ENCODE data around the gene TEX261. TPM values are rescaled to one million over a fixed set of nuclear protein-coding genes. Genes with fewer than 3 reads are reported as not detected.
A peak's percentile ranks its signal among the peaks of the same experiment; 100 is the strongest.

The TEX261 gene
- total RNA-seq, 2 experiments from 2014 or later = 34.5 to 45.8 TPM

- H3K36me3 ChIP-seq (ENCODE audit: insufficient read depth, low read length) = no peaks in the 10 kb centered on the region
- no peaks in the 10 kb centered on the region for H3K79me2 ChIP-seq (ENCODE audit: insufficient read depth, low read depth, low read length)
- TF ChIP-seq EZH2phosphoT487 (IDR thresholded peaks at IDR 0.05; ENCODE audit: borderline replicate concordance, low read depth, low read length) (no peak), CTCF (conservative IDR thresholded peaks at IDR 0.05; ENCODE audit: low read length) (no peak)
- no peak overlapping the region for H3K4me2 ChIP-seq (ENCODE audit: low read length)
- POLR2A ChIA-PET = no interaction called here
- no peaks in the 10 kb centered on the region for H4K20me1 ChIP-seq (ENCODE audit: insufficient read depth, low read length)
- H3K4me3 ChIP-seq (ENCODE audit: low read depth, low read length, poor library complexity, severe bottlenecking) = no peak overlapping the region
- CTCF ChIA-PET (ENCODE audit: unreplicated experiment) = interaction anchor here (1.0 kb wide), 1 partner anchor 72 kb away, joined by 3 read pairs; no protein-coding TSS in a partner anchor
- intact Hi-C loops (cut with micrococcal nuclease; ENCODE audit: unreplicated experiment) = loop anchor here (2.0 kb wide), 1 partner anchor 646 kb away; the partner anchor contains the start of gene FAM136A
- H2AFZ ChIP-seq (ENCODE audit: low read length) = no peak overlapping the region
- no peaks in the 10 kb centered on the region for H3K9me3 ChIP-seq (ENCODE audit: low read length)
- BruUV-seq (replicated peaks) = no TSS peak
- H3K27ac ChIP-seq (ENCODE audit: low read depth, low read length, poor library complexity, severe bottlenecking) = no peak overlapping the region
- DNase-seq (ENCODE audit: low spot score) = no peak
- peaks cover 20% of the 10 kb centered on the region for H3K4me1 ChIP-seq (ENCODE audit: insufficient read depth, low read length, poor library complexity, severe bottlenecking)
- no peaks in the 10 kb centered on the region for H3K9me2 ChIP-seq (ENCODE audit: insufficient read depth, low read length)
These were observed 45.6 kb downstream of the TEX261 start for GRCh38 chr2:70949086-70949485.

GRCh38 chr2:70948337-70949003 is 46.2 kb downstream of the TEX261 start:
- intact Hi-C loops (cut with micrococcal nuclease; ENCODE audit: unreplicated experiment) = loop anchor here (1.0 to 2.0 kb wide), 2 partner anchors 77 to 646 kb away; partner anchors contain the start of gene FAM136A

More at GRCh38 chr2:70948337-70949003, 46.2 kb downstream of the TEX261 start:
- ChIA-PET CTCF (ENCODE audit: unreplicated experiment) (interaction anchor here (0.9 to 1.9 kb wide), 3 partner anchors 71 to 78 kb away, joined by 3 to 9 read pairs (median 3); no protein-coding TSS in a partner anchor), POLR2A (interaction anchor here (0.7 to 0.8 kb wide), 2 partner anchors 17 to 103 kb away, joined by 3 to 4 read pairs; no protein-coding TSS in a partner anchor)
- H3K9me2 ChIP-seq (ENCODE audit: insufficient read depth, low read length) = no peaks in the 10 kb centered on the region
- H3K4me2 ChIP-seq (ENCODE audit: low read length) = peak overlapping the region; percentile 89
- no peaks in the 10 kb centered on the region for H3K79me2 ChIP-seq (ENCODE audit: insufficient read depth, low read depth, low read length)
- no peak overlapping the region for H3K27ac ChIP-seq (ENCODE audit: low read depth, low read length, poor library complexity, severe bottlenecking)
- H4K20me1 ChIP-seq (ENCODE audit: insufficient read depth, low read length) = no peaks in the 10 kb centered on the region
- peaks cover 20% of the 10 kb centered on the region for H3K4me1 ChIP-seq (ENCODE audit: insufficient read depth, low read length, poor library complexity, severe bottlenecking)
- no TSS peak for BruUV-seq (replicated peaks)
- peak overlapping the region; percentile 95 for H2AFZ ChIP-seq (ENCODE audit: low read length)
- H3K9me3 ChIP-seq (ENCODE audit: low read length) = no peaks in the 10 kb centered on the region
- peak overlapping the region; percentile 70 for H3K4me3 ChIP-seq (ENCODE audit: low read depth, low read length, poor library complexity, severe bottlenecking)
- H3K36me3 ChIP-seq (ENCODE audit: insufficient read depth, low read length) = no peaks in the 10 kb centered on the region
- TF ChIP-seq CTCF (conservative IDR thresholded peaks at IDR 0.05; ENCODE audit: low read length) (peak; percentile 86), EZH2phosphoT487 (IDR thresholded peaks at IDR 0.05; ENCODE audit: borderline replicate concordance, low read depth, low read length) (no peak)
- DNase-seq (ENCODE audit: low spot score) = peak; percentile 79

Data from OCI-LY7 (cell line).